HS-27A (cell line): ENCODE data around the gene ANKDD1B.
"Not testable (repeated sequence)": the region's sequence is repeated elsewhere in the genome, so short reads cannot be mapped to it uniquely, and the experiment has no call there.

Experiments
- DNase-seq: peaks from one replicate; pipeline ENCODE4 v3.0.0-alpha.2; 2012; ENCODE audit warnings: low read depth, missing footprints

ANKDD1B gene

DNA sequence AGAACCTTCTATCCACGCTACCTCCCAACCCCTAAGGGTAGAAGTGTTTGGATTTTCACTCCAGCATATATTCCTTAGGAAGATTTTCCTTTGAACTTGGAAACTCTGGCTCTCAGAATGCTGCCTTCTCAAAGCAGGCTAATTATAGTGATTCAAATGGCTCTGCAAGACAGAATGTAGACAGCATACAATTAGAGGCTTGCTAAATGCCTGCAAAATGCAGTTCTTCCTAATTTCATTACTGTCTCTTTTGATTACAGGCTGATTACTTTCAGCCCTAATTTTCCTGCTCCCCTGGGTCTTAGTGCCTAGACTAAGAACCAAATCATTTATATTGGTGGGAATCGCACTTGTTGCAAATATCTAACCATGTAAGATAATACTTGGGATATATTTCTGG, 50.8 kb downstream of the ANKDD1B start:
- no peak for DNase-seq

DNA sequence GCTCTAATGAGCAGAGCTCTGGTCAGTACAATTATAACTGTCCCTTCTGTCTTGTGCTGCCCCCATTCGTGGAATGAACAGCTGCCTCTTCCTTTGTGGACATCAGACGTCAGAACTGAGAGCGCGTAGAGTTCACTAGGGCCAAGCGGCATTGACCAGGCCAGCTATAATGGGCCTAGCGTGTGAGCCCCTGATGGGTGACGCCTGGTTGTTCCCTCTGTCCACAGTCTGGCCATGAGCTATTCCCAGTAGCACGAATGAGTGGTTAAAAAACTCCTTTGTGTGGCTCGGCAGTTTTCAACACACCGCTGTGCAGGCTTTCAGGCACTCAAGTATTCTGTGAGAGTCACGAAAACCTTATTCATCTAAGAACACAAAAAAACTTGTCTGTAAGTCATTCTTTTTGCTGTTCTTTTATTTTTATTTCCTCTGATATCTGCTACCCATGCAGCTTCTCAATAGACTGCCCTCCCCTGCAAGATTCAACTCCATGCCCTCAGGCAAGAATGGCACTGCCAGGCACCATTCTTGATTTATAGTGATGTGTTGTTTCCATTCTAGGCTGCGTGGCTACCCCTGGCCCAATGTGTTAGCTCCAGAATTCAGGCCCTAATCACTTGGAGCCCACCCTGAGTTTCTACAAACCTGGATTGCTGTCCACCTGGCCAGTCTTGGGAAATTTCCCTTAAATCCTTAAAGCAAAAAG, 52.5 kb downstream of the ANKDD1B start:
- DNase-seq: no peak

DNA sequence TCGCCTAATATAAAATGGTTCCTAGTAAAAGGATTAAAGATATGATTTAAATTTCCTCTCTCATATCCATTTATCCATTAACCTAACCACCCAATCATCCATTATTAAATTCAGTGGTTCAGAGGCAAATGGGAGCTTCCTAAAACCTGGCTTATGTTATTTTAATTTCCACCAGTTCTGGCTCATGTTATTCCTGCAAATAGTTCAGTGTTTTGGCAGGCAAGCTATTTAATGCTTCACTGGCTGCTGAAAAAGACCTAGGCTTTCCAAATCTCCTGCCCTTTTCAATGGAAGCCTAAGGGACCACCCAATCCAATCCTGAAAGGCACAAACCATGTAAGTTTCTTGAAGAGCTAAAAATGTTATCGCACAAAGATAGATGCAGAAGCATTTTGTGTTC, 53.7 kb downstream of the ANKDD1B start:
- DNase-seq: no peak

DNA sequence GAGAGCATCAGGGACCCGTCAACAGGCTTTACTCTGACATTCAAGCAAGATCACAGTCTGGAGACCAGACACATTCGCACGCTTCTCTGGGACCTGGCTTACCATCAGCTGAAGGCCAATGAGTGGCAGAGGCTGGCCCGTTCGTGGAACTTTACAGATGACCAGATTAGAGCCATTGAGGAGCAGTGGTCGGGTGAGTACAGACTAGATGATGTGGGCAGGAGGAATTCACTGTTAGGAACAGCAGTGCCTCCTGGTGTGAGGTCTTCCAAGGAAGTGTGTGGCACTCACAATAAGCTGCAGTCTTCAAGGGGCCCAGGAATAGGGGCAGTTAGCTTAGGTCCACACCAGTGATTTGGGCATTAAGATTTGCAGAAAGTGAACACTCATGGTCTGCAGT, 55.5 kb downstream of the ANKDD1B start:
- no peak for DNase-seq

DNA sequence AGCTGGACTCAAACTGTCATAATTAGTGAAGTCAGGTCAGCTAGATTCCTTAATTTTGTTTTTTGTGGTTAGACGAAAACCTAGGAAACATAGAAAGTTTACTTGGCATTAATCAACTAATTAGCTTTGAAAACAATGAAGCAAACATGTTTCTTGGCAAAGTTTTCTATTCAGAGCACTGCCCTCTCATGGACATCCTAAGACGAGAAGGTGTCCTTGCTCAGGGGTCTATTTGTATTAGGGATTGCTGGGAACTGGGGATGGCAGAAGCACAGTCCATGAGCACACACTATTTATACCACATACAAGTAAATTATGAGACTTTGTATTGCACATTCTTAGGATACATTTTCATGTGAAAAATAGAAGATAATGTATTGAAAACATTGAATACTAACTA, 56.3 kb downstream of the ANKDD1B start:
- DNase-seq: no peak

DNA sequence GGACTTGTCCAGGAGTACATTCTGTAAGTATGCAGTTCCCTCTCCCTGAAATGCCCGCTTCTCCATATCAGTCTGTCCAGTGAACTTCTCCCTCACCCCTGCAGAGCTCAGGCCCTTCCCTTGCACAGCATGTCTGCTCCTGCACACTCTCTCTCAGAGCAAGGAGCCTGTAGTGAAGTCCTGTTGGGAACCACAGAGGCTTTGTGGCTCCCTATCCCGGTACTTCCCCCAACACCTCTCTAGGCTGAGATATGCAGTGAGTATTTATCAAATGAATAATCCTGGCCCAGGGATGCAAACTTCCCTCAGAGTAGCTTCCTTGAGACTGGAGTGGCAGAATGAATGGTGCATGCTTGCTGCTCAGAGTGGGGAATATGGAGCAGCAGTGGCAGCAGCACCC, 57.2 kb downstream of the ANKDD1B start:
- no peak for DNase-seq

DNA sequence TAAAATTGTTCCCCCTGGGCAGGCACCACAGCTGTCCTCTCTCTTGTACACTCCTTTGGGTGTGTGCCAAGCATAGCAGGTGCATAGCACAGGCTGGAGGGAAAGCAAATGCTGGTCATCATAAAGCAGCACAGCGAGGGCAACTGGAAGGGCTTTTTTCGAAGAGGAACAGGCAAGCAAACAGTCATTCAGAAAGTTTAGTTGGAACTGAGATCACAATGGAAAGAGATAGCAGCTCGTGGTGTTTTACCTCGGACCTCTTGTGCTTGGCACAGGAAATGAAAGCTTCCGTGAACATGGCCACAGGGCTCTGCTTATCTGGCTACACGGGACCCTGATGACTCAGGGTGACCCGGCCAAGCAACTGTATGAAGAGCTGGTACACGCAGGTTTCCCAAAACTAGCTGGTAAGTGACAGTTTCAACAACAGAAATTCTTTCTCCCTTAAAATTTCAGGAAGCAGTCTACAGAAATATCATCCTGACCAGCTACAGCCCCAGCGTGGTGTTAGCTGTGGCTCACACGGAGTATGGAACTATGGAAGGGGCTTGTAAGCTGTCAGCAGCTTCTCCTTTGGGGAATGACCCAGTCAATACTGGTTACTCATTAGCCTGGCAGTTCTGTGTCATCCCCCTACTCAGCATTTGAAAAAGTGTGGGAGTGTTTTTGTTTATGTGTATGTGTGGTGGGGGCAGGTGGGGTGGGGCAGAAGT, 57.9 kb downstream of the ANKDD1B start:
- no peak for DNase-seq

DNA sequence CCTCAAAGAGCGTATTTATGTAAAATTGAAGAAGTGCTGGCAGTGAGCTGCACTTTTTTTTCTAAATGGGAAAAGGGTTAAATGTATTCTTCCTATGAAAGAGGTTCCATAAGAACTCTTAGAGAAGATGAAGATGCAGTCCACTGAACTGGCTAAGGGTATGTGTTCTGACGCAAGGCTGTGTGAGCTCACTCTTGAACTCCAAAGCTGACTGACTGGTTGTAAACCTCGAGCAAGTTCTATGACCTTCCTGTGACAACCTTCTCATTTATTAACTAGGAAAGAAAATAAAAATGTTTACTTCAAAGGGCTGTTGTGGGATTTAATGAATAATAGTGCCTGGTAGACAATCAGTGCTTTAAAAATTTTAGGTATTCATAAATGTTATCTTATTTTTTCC, 59.3 kb downstream of the ANKDD1B start:
- DNase-seq: no peak

DNA sequence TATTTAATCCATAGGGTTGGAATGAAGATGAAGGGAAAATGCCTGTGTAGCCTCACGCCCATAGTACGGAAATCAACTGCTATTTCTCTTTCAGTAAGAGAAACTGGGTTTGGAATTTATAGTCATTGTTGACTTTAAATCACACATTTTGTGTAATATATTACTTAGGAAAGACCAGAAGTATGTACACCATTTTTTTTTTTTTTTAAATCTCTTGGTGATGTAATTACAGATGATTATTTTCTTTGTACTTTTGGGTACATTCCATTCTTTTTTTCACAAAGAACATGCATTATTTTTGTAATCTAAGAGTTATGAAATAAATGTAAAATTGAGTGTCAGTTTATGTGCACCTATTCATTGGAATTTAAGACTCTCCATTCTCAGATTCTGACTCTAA, 60.3 kb downstream of the ANKDD1B start:
- DNase-seq: no peak

DNA sequence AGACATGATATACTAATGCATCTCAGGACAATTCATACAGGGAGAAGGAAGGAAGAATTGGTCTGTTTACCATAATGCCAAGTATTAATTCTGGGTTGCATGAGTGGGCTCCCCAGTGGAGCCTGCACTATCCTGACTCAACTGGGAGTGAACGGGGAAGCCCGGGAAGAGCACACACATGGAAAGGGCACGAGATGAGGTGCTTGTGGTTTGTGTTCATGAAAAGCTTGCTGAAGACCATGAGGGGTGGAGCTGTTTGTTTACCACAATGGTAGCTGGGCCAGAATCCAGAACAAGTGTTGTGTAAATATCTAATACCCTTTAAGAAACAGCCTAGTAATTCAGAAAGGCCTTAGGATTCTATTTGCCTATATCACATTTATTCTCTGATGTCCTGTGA, 61.4 kb downstream of the ANKDD1B start:
- no peak for DNase-seq

DNA sequence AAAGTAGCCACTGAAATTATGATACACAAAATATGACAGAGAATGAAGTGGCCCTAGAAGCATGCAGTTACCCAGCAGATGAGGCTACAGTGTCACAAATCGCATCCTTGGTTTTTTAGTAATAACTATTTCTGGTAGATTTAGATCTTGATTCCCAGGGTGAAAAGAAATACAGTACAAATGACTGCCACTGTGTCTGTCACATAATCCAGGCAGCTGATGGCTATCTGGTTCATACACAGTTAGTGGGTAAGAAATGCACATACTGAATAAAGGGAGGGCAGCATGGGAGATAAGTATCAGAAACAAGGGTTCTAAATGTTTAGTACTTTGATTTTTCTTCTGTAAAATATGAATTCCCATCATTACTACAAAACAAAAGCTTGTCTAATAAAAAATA, 64.5 kb downstream of the ANKDD1B start:
- DNase-seq: no peak

DNA sequence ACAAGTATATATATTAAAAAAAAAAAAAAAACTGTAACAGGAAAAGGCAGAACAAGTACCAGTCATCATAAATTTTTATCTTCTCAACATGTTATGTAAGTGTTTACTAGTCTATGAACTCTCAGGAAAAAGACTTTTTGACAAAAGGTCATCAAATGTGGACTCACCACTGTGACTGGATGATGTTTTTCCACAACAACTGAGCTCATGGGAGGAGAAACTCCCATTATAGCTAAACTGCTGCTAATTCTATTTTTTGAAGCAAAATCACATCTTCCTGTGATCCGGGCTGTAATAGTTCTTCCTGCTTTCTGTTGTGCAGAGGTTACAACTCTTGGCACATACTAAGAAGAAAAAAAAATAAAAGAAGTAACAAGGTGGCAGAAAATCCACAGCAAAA, 66.4 kb downstream of the ANKDD1B start:
- no peak for DNase-seq

DNA sequence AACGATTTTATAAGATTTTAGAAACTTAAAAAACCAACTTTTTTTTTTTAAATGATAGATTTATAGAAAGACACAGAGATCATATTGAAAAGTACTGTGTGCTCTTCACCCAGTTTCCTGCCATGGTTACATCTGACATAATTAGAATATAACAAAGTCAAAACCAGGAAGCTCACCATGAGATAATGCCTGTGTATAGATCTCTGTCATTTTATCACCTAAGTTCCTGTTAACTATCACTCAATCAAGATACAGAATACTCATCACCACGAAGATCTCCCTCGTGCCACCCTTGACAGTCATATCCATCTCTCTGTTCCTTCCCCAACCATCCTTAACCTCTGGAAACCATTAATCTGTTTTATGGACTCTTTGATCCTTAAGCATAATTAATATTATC, 66.9 kb downstream of the ANKDD1B start:
- no peak for DNase-seq

DNA sequence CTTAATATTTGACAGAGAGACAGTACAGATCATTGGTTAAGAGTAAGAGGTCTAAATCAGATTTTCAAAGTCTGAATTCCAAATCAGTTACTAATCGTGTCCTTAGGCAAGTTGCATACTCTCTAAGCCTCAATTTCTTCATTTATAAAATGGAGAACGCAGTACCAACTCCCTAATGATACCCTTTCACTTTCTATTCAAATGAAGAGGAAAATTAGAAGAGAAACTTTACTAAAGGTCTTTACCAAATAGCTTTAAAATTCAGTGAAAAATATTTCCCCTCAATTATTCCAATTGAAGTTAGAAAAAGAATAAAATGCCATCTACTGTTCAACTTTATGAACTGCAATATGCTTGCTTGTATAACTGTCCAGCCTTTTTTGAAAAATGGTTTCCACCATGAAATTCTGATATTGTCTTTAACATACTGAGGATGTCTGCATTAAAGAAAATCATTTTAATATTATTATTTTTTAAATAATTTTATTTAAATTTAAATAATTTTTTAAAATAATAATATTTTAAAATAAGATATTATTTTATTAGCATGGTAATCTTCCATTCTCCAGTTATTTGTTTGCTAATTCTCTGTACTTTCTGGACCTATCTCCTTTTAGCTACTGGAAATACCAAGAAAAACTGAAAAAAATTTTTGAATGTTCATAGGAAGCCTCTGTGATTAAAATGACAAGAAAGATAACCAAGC, 70.0 kb downstream of the ANKDD1B start:
- no peak for DNase-seq

DNA sequence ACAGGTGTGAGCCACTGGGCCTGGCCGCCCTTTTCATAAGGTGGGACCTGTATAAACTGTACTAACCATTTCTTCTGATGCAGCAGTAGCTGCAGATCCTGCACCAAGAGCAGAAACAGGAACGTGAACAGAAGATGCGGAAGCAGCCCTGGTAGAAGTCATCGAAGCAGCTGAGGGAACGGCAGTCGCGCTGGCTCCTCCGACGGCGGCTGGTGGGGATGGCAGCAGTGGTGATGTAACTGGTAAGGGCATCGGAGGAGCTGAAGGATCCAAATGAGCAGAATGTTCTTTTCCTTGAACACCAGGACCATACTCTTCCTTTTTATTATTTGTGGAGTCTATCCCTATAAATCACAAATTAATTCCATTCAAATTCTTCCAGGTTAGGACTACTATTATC, 73.9 kb downstream of the ANKDD1B start:
- no peak for DNase-seq

DNA sequence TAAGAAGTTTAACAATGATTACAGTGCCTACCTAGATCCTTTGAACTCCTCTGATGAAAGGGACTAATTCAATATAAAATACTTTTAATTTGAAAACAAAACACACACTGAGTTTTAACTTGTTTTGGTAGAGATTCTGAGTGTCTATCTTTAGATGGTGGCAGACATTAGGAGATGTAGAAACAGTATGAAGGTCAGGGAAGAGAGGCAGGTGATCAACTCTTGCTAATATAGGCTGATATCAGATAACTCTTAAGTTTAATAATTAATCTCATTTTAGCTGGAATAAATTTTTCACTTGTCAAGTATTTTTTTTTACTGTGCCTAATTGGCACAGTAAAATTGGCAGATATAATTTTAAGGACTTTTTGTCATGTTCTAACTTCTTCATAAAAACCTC, 75.2 kb downstream of the ANKDD1B start:
- no peak for DNase-seq

DNA sequence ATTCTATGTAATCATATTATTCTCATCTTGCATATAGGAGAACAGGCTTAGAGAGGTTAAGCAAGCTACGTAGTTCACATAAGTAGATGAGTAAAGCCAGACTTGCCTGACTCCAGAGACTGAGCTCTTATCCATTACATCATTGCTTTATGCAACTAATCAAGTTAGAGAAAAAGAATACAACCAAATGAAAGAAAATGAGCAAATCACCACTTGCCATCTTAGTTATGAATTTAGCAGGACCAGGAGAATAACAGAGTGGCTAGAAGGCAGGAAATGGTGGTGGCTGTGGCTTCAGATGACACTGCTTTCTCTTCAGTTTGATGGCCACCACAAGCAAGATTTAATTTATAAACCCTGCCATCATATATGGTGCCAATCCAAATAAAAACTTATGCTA, 79.4 kb downstream of the ANKDD1B start:
- DNase-seq: no peak

DNA sequence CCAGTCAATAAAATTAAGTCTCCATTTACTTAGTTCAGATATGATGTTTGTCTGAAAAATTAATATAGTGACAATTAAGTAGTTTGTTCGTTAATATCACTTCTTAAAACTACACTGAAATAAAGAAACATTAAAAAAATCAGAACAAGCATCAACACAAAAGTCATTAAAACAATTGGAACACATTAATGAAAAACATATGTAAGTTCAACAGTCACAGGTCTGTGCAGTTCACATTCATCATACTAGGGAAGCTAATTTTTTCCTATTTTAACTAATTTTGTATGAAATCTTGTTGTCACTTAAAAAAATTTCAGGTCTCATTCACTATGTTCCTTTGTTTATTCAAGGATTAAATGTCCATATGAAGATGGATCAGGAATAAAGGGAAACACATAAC, 83.5 kb downstream of the ANKDD1B start:
- DNase-seq: no peak

DNA sequence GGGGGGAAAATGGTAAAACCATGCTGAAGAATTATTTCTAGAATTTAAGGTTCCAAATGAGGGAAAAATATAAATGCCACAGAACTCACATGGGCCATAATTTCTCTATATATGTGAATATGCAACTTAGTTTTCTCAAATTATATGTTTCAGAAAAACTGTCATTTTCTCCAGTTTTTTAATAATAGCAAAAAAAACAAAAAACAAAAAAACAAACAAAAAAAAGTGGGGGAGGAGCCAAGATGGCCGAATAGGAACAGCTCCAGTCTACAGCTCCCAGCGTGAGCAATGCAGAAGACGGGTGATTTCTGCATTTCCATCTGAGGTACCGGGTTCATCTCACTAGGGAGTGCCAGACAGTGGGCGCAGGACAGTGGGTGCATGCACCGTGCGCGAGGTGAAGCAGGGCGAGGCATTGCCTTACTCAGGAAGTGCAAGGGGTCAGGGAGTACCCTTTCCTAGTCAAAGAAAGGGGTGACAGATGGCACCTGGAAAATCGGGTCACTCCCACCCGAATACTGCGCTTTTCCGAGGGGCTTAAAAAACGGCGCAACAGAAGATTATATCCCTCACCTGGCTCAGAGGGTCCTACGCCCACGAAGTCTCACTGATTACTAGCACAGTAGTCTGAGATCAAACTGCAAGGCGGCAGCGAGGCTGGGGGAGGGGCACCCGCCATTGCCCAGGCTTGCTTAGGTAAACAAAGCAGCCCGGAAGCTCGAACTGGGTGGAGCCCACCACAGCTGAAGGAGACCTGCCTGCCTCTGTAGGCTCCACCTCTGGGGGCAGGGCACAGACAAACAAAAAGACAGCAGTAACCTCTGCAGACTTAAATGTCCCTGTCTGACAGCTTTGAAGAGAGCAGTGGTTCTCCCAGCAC, 84.5 kb downstream of the ANKDD1B start:
- DNase-seq: not testable (repeated sequence)

DNA sequence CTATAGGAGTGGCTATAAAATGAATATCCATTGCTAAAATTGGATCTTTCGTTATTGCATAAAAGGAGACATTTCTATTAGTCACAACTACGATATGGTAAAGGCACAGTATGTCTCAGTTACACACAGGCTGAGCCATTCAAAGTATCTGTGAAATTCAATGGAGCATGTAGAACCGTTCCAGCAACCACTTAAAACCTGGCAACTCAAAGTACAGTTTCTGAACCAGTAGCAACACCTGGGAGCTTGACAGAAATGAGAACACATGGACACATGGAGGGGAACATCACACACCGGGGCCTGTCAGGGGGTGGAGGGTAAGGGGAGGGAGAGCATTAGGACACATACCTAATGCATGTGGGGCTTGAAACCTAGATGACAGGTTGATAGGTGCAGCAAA, 90.6 kb downstream of the ANKDD1B start:
- no peak for DNase-seq

DNA sequence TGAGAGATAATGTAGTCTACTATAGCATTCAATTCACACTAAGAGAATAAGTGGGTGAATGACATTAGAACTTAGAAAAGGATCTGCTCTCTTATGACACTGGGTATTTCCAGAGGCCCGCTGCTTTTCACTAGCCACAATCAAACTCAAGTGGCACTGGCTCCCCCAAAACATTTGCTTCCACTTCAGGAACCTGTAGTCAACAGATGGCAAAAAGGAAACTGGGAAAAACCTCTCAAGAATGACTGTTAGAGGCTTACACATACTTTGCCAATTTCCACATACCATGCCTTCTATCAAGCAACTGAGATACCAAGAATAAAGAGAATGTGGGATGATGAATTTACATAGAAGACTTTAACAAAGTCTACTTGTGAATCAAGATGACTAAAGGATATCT, 94.8 kb downstream of the ANKDD1B start:
- DNase-seq: no peak

DNA sequence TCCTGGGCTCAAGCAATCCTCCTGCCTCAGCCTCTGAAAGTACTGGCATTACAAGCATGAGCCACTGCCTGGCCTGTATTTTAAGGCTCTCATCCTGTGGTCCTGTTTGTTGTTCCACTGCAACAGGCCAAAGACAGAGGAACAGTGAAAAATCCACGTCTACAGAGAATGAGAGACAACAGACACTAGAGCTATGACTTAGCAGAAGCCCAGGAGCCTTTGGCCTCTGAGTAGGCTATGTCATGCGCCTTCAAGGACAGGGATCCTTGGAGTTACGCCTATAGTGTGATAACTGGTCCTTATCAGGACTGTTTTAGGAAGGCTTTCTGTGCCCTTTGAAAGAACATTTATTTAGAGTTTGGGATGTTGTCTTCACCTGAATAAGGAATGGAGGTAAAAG, 95.5 kb downstream of the ANKDD1B start:
- DNase-seq: no peak
